T-helper 17 cell (primary cell): ENCODE measurements around the gene GIN1. TPM values are rescaled to one million over a fixed set of nuclear protein-coding genes. Genes with fewer than 3 reads are reported as not detected.
"Not testable (repeated sequence)": the region's sequence is repeated elsewhere in the genome, so short reads cannot be mapped to it uniquely, and the experiment has no call there.

Experiments
- ATAC-seq: fragments of 150-1000 bp; cut with Tn5 transposase; 2 replicates; pipeline ENCODE4 v1.10.0; 2021; ENCODE audit warnings: mild to moderate bottlenecking, moderate library complexity
- DNase-seq, 3 donors: peaks; one replicate each; pipeline versions ENCODE4 v3.0.0 to v3.0.0-alpha.2; 2020 to 2021
- H3K9me3 ChIP-seq: one replicate; pipeline ENCODE4 v1.7.0; 2013; ENCODE audit warnings: low read length, mild to moderate bottlenecking; ENCODE audit not compliant: control insufficient read depth, poor library complexity, severe bottlenecking
- H3K27ac Mint-ChIP-seq: one replicate; pipeline ENCODE4 v1.8.0; 2022; ENCODE audit warnings: mild to moderate bottlenecking, moderate library complexity, mixed read lengths
- H3K27me3 Mint-ChIP-seq: one replicate; pipeline ENCODE4 v1.8.0; 2022; ENCODE audit warnings: mixed read lengths
- H3K36me3 Mint-ChIP-seq: one replicate; pipeline ENCODE4 v1.8.0; 2022; ENCODE audit warnings: low read depth, mixed read lengths
- H3K4me1 Mint-ChIP-seq: one replicate; pipeline ENCODE4 v1.8.0; 2022; ENCODE audit warnings: mild to moderate bottlenecking, mixed read lengths
- H3K4me3 Mint-ChIP-seq: one replicate; pipeline ENCODE4 v1.8.0; 2022; ENCODE audit warnings: mild to moderate bottlenecking, moderate library complexity, mixed read lengths
- total RNA-seq, 4 donors: library from RNA in 2 of 4; stranded (reverse) in 2 of 4; gene quantifications; one replicate each; pipeline ENCODE4 v1.2.3 and lab custom pipeline; 2022 to 2026

GIN1 gene
- total RNA-seq, 2 donors from 2014 or later: 1.7 to 3.5 TPM

DNA sequence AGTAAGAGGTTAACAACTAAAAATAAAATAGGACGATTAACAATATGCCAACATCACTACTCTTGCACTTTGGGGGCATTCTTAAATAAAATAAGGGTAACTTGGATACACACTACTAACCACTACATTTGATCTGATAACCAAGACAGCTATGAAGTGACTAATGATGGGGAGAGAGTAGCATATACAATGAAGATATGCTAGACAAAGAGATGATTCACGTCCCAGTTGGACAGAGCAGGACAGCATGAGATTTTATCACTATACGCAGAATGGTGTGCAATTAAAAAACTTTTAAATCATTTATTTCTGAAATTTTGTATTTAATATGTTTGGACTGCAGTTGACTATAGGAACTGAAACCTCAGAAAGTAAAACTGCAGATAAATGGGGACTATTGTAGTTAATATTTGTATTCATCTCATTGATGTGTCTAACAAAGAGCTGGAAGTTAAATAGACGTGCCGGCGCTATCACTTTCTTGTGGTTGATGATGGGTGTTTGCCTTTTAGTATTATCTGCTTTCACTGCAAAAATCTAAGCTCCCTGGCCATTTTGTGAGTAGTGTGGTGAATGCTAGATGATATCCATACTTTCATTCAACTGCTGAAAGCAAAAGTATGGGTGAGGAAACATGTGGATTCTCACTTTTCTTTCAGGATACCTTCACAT, 18.7 kb downstream of the GIN1 start:
- H3K9me3 ChIP-seq: no peaks in the 10 kb centered on the region
- no peak for DNase-seq
- Mint-ChIP-seq H3K4me1 (peaks cover 2% of the 10 kb centered on the region), H3K27me3 (no peaks in the 10 kb centered on the region), H3K36me3 (peaks cover 3% of the 10 kb centered on the region), H3K27ac (no peak overlapping the region), H3K4me3 (no peak overlapping the region)
- ATAC-seq: no peak

DNA sequence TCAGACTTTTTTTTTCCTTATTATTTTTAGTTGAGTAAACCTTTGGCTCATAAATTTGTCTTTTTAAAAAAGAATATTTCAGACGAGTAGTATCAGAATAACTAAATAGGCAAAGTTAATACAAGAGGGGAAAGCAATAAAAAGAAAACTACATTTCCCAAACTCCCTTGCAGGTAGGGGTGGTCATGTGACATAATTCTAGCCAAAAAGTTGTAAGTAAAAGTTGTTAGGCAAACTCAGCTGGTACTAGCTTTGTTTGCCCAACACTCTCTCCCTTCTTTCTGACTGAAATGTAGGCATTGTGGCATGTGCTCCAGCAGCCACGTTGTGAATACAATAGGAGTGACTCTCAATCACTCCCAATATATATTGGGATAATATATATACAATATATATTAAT, 20.9 kb downstream of the GIN1 start:
- DNase-seq (no peak), ATAC-seq (no peak)
- H3K4me1 Mint-ChIP-seq: peaks cover 2% of the 10 kb centered on the region
- no peak overlapping the region for H3K27ac Mint-ChIP-seq
- H3K27me3 Mint-ChIP-seq: no peaks in the 10 kb centered on the region
- H3K36me3 Mint-ChIP-seq: peaks cover 3% of the 10 kb centered on the region
- no peak overlapping the region for H3K4me3 Mint-ChIP-seq
- H3K9me3 ChIP-seq: no peaks in the 10 kb centered on the region

DNA sequence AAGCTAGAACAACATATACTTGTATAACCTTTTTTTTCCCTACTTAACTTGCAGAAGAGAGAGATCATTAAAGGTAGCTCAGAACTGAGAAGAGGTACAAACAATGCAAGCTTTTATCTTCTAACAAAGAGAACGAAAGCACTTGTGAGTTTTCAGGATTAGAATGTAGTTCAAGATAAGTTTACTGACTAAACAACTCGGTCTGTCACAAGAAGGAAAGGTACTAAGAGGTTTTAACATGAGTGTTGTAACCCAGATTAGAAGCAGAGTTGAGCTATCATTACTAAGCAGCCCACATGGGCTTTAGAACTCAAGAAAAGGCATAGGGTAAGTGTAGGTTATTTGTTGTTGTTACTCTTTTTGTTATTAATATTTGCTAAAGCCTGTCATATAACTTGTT, 25.2 kb downstream of the GIN1 start:
- Mint-ChIP-seq H3K4me3 (no peak overlapping the region), H3K27ac (no peak overlapping the region)
- no peak for DNase-seq

DNA sequence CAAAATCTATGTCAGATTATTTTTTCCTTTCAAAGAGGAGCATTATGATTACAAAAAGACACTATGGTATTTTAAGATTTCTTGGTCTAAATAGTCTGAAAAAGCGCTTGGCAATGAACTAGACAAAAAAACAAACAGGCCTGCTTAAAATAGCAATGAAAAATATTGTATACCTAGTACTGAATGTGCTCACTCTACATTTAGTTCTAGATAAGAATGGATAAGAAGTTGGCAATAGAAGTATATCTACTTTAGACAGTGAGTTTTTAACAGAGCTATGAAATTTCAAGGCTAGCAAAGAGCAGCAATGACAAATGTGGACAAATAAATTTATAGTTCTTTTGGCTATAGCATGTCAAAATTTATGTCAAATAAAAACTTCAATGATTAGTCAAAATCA, 26.2 kb downstream of the GIN1 start:
- H3K4me1 Mint-ChIP-seq: no peaks in the 10 kb centered on the region
- no peak overlapping the region for H3K4me3 Mint-ChIP-seq
- peaks cover 3% of the 10 kb centered on the region for H3K36me3 Mint-ChIP-seq
- no peaks in the 10 kb centered on the region for H3K9me3 ChIP-seq
- DNase-seq (no peak), ATAC-seq (no peak)
- no peak overlapping the region for H3K27ac Mint-ChIP-seq
- H3K27me3 Mint-ChIP-seq: no peaks in the 10 kb centered on the region

More for the DNA sequence above, 25.2 kb downstream of the GIN1 start:
- no peak for ATAC-seq
- no peaks in the 10 kb centered on the region for H3K27me3 Mint-ChIP-seq
- H3K36me3 Mint-ChIP-seq: peaks cover 3% of the 10 kb centered on the region
- no peaks in the 10 kb centered on the region for H3K9me3 ChIP-seq
- H3K4me1 Mint-ChIP-seq: no peaks in the 10 kb centered on the region

DNA sequence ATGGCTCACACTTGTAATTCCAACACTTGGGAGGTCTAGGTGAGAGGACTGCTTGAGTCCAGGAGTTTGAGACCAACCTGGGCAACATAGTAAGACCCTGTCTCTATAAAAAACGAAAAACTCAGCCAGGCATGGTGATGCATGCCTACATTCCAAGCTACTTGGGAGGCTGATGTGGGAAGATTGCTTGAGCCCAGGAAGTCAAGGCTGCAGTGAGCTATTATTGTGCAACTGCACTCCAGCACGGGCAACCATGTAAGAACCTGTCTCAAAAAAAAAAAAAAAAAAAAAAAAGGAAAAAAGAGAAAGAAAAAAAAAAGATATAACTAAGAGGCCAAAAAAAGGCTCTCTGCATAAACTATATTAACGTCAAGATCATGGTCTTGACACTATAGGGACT, 27.3 kb downstream of the GIN1 start:
- ATAC-seq (no peak), DNase-seq (no peak)
- H3K4me1 Mint-ChIP-seq: no peaks in the 10 kb centered on the region
- H3K9me3 ChIP-seq: no peaks in the 10 kb centered on the region
- H3K27ac Mint-ChIP-seq: no peak overlapping the region
- H3K4me3 Mint-ChIP-seq: no peak overlapping the region
- H3K27me3 Mint-ChIP-seq: no peaks in the 10 kb centered on the region
- H3K36me3 Mint-ChIP-seq: peaks cover 3% of the 10 kb centered on the region

DNA sequence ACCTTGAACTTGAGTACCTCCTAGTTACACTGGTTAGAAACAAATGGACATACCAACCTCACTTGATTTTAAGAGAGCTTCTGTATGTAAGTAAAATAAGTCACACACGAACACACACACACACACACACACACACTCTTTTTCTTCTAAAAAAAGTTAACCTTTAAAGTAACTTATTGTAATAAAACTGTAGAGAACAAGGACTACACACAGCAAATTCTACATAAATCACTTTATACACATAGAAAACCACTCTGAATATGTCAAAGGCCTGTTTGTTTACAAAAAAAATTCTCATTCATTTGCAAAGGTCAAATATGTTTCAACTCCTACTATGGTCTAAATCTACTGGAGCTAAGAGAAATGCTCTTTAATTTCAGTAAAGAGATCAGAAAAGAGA, 29.1 kb downstream of the GIN1 start:
- DNase-seq (no peak), ATAC-seq (no peak)
- no peak overlapping the region for H3K4me3 Mint-ChIP-seq
- H3K9me3 ChIP-seq: peaks cover 4% of the 10 kb centered on the region
- H3K27me3 Mint-ChIP-seq: no peaks in the 10 kb centered on the region
- no peaks in the 10 kb centered on the region for H3K4me1 Mint-ChIP-seq
- peaks cover 9% of the 10 kb centered on the region for H3K36me3 Mint-ChIP-seq
- no peak overlapping the region for H3K27ac Mint-ChIP-seq

DNA sequence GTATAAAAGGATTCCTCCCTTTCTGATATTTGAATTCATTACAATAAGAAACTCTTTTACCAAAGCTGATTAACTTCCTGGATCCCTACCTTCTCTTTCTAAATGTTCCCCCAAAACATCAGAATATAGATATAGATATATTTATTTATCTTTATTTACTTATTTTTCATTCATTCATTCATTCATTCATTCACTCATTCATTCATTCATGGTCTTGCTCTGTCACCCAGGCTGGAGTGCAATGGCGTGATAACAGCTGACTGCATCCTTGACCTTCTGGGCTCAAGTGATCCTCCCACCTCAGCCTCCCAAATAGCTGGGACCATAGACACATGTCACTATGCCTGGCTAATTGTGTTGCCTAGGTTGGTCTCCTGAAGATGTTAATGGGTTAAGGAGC, 30.7 kb downstream of the GIN1 start:
- no peak for DNase-seq
- no peak overlapping the region for H3K27ac Mint-ChIP-seq
- H3K9me3 ChIP-seq: peaks cover 9% of the 10 kb centered on the region
- no peak overlapping the region for H3K4me3 Mint-ChIP-seq
- H3K36me3 Mint-ChIP-seq: peaks cover 10% of the 10 kb centered on the region
- no peak for ATAC-seq
- H3K4me1 Mint-ChIP-seq: no peaks in the 10 kb centered on the region
- H3K27me3 Mint-ChIP-seq: no peaks in the 10 kb centered on the region

DNA sequence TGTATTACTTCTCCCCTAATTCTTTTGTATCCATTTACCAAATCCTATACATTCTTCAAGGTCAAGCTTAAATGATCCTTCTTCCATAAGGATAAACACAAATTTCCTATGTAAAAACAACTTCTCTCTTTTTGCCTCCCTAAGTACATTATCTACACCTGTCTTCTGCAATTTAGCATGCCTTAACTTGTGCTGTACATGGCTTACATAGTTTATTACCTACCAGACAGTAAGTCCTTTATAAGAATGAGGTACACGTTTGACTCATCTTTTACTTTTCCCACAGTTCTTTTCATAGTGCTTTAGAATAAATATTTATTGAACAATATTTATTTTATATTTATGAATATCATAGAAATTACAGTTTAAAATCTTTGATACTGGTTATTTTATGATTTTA, 33.4 kb downstream of the GIN1 start:
- H3K27ac Mint-ChIP-seq: no peak overlapping the region
- ATAC-seq (no peak), DNase-seq (no peak)
- peaks cover 11% of the 10 kb centered on the region for H3K36me3 Mint-ChIP-seq
- H3K4me3 Mint-ChIP-seq: no peak overlapping the region
- no peaks in the 10 kb centered on the region for H3K4me1 Mint-ChIP-seq
- peaks cover 18% of the 10 kb centered on the region for H3K9me3 ChIP-seq
- no peaks in the 10 kb centered on the region for H3K27me3 Mint-ChIP-seq

DNA sequence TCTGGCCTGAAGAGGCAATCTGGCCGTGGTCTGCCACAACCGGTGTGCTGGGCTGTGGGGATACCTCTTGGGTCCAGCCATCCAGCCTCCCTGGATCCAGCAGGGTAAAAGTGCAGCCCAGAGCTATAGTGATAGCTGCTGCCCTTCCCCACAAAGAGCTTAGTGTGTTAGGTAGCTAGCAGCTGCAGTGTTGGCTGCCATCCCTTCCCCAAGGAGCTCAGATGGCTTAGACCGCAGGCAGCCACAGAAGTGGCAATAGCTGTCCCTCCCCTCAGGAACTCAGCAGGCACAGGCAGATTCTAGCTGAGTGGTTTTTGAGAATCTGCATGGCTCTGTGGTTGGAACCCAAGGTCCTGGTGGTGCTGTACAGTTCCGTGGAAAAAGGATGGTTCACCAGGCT, 40.1 kb downstream of the GIN1 start:
- Mint-ChIP-seq H3K4me1 (no peaks in the 10 kb centered on the region), H3K4me3 (no peak overlapping the region), H3K27ac (no peak overlapping the region), H3K27me3 (no peaks in the 10 kb centered on the region), H3K36me3 (peaks cover 5% of the 10 kb centered on the region)
- no peak for ATAC-seq
- DNase-seq: no peak
- peaks cover 16% of the 10 kb centered on the region for H3K9me3 ChIP-seq

DNA sequence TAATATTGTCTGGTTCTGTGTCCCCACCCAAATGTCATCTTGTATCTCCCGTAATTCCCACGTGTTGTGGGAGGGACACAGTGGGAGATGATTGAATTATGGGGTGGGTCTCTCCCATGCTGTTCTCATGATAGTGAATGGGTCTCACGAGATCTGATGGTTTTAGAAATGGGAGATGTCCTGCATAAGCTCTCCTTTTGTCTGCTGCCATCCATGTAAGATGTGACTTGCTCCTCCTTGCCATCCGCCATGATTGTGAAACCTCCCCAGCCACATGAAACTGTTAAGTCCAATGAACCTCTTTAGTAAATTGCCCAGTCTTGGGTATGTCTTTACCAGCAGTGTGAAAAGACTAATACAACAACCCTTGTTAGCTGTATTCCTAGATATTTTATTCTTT, 44.5 kb downstream of the GIN1 start:
- peaks cover 2% of the 10 kb centered on the region for H3K9me3 ChIP-seq
- Mint-ChIP-seq H3K36me3 (no peaks in the 10 kb centered on the region), H3K4me3 (no peak overlapping the region), H3K27ac (no peak overlapping the region), H3K27me3 (no peaks in the 10 kb centered on the region), H3K4me1 (no peaks in the 10 kb centered on the region)
- DNase-seq (no peak), ATAC-seq (no peak)

DNA sequence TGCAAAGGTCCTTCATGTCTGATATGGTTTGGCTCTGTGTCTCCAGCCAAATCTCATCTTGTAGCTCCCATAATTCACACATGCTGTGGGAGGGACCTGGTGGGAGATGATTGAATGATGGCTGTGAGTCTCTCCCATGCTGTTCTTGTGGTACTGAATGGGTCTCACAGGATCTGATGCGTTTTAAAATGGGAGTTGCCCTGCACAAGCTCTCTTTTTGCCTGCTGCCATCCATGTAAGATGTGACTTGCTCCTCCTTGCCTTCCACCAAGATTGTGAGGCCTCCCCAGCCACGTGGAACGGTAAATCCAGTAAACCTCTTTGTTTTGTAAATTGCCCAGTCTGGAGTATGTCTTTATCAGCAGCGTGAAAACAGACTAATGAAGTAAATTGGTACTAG, 46.4 kb downstream of the GIN1 start:
- not testable (repeated sequence) for H3K9me3 ChIP-seq, DNase-seq, ATAC-seq, H3K27ac Mint-ChIP-seq, H3K4me1 Mint-ChIP-seq, H3K27me3 Mint-ChIP-seq, H3K4me3 Mint-ChIP-seq, H3K36me3 Mint-ChIP-seq

DNA sequence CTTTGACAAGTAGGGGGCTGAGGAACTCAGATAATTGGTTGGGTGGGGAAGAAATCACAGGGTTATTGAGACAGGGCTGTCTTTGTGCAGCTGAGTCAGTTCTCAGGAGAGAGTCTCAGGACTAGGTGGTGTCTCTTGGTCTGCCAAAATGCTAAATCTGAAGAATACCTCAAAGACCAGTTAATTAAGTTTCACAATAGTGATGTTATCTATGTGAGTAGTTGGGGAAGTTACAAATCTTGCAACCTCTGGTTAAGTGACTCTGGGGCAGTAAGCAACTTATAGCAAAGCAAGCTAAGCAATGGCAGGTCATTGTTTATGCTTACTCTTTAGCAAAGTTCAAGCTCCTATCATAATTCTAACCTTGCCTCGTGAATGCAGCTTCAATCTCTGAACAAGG, 53.6 kb downstream of the GIN1 start:
- no peaks in the 10 kb centered on the region for H3K9me3 ChIP-seq
- no peaks in the 10 kb centered on the region for H3K36me3 Mint-ChIP-seq
- peaks cover 5% of the 10 kb centered on the region for H3K27me3 Mint-ChIP-seq
- no peak overlapping the region for H3K4me3 Mint-ChIP-seq
- no peak for DNase-seq
- H3K27ac Mint-ChIP-seq: no peak overlapping the region
- ATAC-seq: no peak
- no peaks in the 10 kb centered on the region for H3K4me1 Mint-ChIP-seq

DNA sequence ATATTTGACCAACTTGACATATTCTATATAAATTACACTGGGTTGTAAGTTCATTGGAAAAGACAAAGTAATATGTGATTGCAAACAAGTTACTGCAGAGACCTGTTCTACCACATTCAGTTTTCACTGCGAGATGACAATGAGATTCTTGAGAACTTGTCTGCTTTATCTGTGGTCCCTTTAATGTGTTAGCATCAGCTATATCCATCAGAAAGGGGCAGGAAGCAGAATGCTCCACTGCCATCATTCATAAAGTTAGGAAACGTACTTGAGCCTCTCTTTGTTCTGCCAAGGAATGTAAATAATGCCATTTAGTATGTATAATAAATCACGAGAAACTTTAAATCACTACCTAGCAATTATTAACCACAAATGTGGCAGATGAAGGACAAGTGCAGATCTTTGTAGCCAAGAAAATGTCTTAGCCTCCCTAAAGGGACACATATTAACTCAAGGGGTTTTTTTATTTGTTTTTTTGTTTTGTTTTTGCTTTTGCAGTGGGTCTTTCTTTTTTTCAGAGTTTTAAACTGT, 59.4 kb downstream of the GIN1 start:
- Mint-ChIP-seq H3K27ac (no peak overlapping the region), H3K27me3 (no peaks in the 10 kb centered on the region), H3K36me3 (no peaks in the 10 kb centered on the region), H3K4me1 (peaks cover 3% of the 10 kb centered on the region), H3K4me3 (no peak overlapping the region)
- no peak for ATAC-seq
- no peaks in the 10 kb centered on the region for H3K9me3 ChIP-seq
- no peak for DNase-seq

DNA sequence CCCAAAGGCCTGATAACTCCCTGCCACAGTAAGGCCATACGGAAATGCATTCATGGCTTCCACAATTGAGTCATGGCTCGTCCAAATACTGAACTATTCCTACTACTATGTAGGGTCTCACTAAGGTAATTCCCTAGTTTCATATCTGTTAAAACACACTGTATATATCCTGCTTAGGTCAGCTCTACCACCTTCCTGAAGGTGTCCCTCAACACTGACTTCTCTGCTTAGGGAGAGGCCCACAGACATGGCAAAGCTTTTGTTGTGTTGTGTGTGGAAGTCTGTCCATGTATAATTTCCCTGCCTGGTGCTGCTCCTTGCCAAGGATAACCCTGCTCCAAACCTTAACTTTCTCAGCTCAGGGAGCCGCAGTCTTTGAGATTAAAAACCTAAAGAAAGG, 60.4 kb downstream of the GIN1 start:
- no peak for ATAC-seq
- peaks cover 3% of the 10 kb centered on the region for H3K36me3 Mint-ChIP-seq
- H3K9me3 ChIP-seq: no peaks in the 10 kb centered on the region
- H3K4me1 Mint-ChIP-seq: peaks cover 3% of the 10 kb centered on the region
- H3K4me3 Mint-ChIP-seq: no peak overlapping the region
- no peaks in the 10 kb centered on the region for H3K27me3 Mint-ChIP-seq
- no peak overlapping the region for H3K27ac Mint-ChIP-seq
- no peak for DNase-seq
